Endometrial microvascular endothelial cells (primary cell): ENCODE results near the gene CDC42SE2. TPM values are rescaled to one million over a fixed set of nuclear protein-coding genes. Genes with fewer than 3 reads are reported as not detected.
"Not testable (repeated sequence)": the region's sequence is repeated elsewhere in the genome, so short reads cannot be mapped to it uniquely, and the experiment has no call there.

Source experiments
- in situ Hi-C: cut with HindIII; loops from 2 replicates; pipeline ENCODE4 v1.10.0; 2017; ENCODE audit warnings: low sequenced_read_pairs, low pct_unique_long_range_greater_than_20kb; ENCODE audit errors: inconsistent ontology term
- total RNA-seq: library from RNA; depleted of rRNA; stranded (reverse); fragments of >200 nt; gene quantifications from one replicate; pipeline ENCODE4 v1.2.3, GENCODE V29; 2015; ENCODE audit errors: inconsistent ontology term

Gene CDC42SE2
- total RNA-seq, 1 donor from 2014 or later, result 28.6 TPM

DNA sequence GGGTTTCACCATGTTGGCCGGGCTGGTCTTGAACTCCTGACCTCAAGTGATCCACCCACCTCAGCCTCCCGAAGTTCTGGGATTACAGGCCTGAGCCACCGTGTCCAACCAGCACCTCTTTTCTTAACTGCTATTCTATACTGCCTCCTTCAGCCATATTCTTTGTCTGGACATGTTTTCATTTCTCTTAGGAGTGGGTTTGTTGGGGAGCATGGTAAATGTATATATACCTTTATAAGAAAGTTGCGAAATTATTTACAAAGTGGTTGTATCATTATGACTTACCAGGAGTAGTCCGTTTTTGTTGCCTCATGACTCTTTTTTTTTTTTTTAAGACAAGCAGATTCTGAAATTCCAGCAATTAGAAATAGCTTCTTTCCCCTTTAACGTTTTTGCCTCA lies 38.7 kb downstream of the CDC42SE2 start:
- in situ Hi-C loops, result no loop called here

DNA sequence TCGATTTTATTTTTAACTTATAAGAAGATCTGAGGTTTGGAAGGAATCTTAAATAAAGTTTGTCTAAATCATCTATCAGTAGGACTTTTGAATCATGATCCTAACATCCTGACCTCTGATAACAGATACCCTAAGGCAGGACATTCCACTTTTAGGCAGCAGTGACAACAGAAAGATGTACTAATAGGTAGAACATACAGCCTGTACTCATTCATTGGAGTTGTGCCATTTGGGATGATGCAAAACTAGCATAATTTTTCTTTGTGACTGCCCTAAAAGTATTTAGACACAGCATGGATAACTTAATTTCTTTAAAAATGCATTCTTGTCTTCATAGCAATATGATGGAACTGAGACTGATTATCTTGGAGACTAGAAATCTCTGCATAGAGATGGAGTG lies 39.7 kb downstream of the CDC42SE2 start:
- in situ Hi-C loops, result no loop called here

DNA sequence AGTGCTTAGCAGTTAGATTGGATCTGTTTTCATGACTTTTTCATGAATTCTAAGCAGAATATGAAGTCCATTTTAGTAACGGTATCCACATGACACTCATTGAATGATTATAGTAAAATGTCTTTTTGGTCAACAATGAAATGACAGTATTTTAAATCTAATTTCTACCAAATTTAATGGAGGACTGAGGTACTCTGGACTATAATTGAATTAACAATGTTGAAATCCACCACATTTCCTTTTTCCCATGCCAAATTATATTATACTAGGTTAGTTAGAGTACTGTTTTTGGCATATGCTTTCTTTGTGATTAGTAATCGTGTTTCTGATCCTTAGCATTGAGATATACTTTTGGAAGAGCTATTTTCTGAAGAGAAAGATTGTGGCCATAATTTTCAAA lies 40.6 kb downstream of the CDC42SE2 start:
- in situ Hi-C loops, result no loop called here

DNA sequence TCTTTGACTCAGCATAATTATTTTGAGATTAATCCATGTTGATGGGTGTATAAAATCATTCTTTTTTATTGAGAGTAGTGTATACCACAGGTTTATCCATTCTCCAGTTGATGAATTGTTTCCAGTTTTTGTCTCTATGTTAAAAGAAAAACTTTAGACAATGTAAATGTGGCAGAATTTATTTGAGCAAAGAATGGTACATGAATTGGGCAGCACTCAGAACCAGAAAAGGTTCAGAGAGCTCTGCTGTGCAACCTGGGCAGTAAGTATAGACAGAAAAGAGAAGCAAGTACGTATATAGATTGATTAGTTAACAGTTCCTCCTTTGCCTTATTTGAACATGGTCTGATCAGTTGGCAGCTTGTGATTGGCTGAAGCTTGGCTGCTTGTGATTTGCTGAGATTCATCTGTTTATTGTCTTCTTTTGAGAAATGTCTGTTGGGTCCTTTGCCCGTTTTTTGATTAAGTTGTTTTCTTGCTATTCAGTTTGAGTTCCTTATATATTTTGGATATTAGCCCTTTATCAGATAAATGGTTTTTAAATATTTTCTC lies 41.4 kb downstream of the CDC42SE2 start:
- in situ Hi-C loops, result no loop called here

DNA sequence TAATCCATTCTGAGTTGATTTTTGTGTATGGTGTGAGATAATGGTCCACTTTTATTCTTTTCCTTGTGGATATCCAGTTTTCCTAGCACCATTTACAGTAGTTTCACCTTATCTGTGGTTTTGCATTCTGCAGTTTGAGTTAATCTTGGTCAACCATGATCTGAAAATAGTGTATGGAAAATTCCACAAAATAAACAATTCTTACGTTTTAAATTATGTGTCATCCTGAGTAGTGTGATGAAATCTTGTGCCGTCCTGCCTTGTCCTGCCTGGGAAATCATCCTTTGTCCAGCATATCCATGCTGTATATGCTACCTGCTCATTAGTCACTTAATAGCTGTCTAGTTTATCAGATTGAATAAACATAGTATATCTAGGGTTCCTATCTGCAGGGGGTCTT lies 42.1 kb downstream of the CDC42SE2 start:
- in situ Hi-C loops, result no loop called here

DNA sequence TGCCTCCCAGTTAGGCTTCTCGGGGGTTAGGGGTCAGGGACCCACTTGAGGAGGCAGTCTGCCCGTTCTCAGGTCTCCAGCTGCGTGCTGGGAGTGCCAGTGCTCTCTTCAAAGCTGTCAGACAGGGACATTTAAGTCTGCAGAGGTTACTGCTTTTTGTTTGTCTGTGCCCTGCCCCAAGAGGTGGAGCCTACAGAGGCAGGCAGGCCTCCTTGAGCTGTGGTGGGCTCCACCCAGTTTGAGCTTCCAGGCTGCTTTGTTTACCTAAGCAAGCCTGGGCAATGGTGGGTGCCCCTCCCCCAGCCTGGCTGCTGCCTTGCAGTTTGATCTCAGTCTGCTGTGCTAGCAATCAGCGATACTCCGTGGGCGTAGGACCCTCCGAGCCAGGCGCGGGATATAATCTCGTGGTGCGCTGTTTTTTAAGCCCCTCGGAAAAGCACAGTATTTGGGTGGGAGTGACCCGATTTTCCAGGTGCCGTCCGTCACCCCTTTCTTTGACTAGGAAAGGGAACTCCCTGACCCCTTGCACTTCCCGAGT lies 48.5 kb downstream of the CDC42SE2 start:
- in situ Hi-C loops, result not testable (repeated sequence)

DNA sequence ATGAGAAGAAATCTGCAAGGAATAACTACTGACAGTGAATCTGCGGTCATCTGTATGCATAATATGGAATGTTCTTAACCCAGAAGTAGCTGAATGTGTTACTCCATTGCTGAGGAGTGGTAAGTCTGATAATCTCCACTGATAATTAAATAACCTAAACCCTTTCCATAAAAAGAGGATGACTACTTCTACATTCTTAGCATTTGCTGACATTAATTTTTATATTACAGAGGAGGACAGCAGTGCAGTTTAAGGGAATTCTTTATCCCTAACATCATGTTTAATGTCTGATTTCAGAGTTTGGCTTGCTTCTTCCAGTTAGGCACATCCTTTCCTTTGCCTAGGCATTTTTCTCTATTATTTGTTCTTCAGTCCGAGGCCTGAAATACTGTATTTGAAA lies 52.2 kb downstream of the CDC42SE2 start:
- in situ Hi-C loops, result no loop called here

DNA sequence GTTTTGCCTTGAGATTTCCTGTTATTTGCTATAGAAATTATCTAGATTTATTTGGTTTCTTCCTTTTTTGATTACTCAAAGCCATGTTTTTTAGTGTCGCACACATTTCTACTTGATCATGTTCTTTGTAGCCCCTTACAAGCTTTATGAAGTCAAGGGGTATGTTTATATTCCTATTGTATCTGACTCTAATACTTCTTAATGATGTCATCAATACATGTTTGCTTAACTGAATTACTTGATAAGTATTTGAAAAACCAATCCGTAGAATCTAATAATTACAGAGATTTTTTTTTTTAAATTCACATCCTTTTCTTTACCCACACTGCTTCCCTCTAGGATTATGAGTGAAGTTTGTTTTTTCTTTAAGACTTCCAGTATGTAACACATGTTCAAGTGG lies 53.0 kb downstream of the CDC42SE2 start:
- in situ Hi-C loops, result no loop called here

DNA sequence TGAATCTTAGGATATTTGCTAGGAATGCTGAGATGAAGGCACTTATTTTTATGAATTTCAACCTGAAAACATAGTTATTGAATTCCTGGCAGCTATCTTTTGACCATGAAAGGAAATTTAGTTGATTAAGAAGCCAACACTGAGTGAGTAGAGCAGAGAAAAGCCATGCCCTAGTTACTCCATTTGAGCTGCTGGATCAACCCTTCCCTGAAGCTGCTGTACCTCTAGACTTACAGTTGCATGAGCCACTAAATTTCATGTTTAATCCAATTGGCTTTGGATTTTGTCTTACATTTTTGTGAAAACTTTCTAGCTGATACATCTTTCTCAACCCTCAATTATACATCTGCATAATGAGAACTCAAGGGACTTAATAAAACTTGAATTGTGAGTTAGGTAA lies 54.6 kb downstream of the CDC42SE2 start:
- in situ Hi-C loops, result no loop called here

DNA sequence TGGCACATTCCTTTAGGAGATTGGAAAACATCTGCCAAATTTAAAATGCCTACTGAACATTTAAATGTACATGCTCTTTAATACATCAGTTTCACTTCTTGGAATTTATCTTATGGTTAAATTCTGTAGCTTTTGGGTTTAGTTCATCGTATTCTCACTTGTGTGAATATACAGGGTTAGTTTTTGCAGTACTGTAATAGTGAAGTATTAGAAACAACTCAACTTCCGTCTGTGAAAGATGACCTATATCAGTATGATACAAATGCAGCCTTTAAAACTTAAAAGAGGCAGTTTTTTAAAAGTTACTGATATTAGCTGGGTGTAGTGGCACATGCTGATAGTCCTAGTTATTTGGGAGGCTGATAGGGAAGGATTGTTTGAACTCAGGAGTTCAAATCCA lies 57.2 kb downstream of the CDC42SE2 start:
- in situ Hi-C loops, result no loop called here

DNA sequence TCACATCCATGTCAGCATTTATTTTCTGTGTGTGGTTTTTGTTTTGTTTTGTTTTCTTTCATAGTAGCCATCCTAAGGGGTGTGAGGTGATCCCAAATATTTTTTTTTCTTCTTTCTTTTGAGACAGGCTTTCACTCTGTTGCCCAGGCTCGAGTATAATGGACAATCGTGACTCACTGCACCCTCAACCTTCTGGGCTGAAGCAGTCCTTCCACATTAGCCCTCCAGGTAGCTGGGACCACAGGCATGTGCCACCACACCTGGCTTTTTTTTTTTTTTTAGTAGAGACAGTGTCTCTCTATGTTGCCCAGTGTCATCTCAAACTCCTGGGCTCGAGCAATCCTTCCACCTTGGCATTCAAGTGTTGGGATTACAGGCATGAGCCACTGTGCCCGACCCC lies 59.1 kb downstream of the CDC42SE2 start:
- in situ Hi-C loops, result no loop called here

DNA sequence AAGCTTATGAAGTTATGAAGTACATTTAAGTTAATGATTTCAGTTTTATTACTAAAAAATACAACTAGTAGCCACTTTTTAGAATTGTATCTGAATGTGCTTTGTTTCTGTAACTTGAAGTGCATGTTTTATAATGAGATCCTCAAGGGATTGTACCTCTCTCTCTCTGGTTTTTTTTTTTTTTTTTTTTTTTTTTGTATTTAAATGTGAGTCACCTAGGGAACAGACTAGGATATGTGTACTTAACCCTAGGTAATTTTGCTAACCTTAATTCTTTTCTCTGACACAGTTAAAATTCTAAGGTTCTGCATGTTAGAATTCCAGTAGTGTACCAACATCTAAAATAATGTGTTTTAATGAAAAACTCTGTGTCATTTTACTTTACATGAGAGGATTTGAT lies 59.5 kb downstream of the CDC42SE2 start:
- in situ Hi-C loops, result no loop called here

DNA sequence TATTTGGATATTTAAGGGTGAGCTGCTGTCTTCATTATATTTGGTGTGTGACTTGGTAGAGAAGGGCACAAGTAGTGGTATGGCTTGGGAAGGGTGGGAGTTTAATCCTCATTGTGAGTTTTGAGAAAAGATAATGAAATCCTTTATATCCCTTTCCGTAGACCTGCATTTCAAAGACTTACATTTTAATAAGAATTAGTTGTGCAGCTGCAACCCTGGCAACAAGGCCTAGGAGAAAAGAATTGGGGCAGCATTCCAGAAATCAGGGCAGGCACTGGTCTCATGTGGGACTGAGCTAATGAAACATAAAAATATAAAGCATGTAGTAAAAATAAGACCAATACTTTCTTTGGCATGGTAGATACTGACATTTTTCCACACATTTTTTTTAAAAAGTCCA lies 60.5 kb downstream of the CDC42SE2 start:
- in situ Hi-C loops, result no loop called here

DNA sequence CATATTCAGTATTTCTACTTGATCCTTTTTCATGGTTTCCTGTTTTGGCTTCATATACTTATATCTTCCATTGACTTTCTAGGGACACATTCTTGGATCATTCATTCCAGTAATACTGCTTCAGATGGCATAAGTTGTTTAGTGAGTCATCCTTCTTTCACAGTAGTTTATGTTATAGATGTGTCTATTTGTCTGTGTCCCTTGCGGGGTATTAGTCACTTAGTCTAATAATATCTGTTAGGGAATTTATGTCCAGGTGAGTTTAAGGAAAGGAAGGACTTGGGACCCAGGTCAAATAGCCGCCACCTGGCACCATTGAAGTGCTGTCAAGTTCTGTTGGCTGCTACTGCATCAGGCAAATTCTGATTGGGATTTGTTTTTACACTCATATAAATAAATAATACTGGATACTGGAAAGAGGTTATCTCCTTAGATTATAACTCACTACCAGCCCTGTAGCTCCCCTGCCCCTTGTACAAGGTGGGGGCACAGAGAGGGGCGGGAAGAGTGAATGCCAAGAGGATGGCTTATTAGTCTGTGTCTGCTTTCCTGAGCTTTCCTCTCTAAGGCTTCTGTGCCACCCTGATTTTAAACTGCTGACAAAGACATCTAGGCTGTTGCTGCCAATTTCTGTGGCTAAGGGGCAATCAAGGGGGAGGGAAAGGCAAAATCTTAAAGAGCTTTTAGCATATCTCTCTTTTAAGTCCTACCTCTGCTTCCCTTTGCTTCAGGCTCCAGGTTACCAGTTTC lies 64.9 kb downstream of the CDC42SE2 start:
- in situ Hi-C loops, result no loop called here

DNA sequence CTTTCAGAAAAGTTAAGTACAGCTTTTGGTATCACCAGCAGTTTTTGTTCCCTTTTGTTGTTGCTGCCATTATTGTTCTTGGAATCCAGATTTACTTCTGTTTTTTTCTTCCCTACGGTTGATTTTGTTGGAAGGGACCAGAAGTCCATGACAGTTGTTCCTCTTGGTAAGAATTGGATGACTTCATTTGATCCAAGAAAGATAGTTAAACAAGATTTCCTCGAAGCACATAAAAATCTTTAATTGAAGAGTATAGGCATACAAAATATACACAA lies 65.4 kb downstream of the CDC42SE2 start:
- in situ Hi-C loops, result no loop called here

DNA sequence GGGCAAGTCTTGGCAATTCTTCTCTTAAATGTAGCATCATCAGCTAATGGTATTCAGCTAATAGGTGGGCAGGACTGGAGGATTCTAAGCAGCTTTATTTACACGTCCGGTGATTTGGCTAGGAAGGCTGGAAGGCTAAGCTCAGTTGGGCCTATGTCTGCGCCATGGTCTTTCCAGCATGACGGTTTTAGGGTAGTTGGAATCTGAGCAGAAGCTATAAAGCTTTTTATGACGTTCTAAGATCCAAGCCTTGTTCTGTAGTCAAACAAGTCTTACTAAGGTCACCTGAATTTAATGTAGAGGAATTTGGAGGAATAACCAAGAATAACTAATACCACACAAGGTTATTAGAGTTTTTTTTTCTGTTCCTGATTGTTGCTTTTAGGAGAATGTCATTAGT lies 66.2 kb downstream of the CDC42SE2 start:
- in situ Hi-C loops, result no loop called here

DNA sequence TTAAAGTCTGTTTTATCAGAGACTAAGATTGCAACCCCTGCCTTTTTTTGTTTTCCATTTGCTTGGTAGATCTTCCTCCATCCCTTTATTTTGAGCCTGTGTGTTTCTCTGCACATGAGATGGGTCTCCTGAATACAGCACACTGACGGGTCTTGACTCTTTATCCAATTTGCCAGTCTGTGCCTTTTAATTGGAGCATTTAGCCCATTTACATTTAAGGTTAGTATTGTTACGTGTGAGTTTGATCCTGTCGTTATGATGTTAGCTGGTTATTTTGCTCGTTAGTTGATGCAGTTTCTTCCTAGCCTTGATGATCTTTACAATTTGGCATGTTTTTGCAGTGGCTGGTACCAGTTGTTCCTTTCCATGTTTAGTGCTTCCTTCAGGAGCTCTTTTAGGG lies 71.9 kb downstream of the CDC42SE2 start:
- in situ Hi-C loops, result not testable (repeated sequence)

DNA sequence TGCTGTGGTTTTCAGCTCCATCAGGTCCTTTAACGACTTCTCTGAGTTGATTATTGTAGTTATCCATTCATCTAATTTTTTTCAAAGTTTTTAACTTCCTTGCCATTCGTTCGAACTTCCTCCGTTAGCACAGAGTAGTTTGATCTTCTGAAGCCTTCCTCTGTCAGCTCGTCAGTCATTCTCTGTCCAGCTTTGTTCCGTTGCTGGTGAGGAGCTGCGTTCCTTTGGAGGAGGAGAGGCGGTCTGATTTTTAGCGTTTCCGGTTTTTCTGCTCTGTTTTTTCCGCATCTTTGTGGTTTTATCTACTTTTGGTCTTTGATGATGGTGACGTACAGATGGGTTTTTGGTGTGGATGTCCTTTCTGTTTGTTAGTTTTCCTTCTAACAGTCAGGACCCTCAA lies 72.9 kb downstream of the CDC42SE2 start:
- in situ Hi-C loops, result not testable (repeated sequence)

DNA sequence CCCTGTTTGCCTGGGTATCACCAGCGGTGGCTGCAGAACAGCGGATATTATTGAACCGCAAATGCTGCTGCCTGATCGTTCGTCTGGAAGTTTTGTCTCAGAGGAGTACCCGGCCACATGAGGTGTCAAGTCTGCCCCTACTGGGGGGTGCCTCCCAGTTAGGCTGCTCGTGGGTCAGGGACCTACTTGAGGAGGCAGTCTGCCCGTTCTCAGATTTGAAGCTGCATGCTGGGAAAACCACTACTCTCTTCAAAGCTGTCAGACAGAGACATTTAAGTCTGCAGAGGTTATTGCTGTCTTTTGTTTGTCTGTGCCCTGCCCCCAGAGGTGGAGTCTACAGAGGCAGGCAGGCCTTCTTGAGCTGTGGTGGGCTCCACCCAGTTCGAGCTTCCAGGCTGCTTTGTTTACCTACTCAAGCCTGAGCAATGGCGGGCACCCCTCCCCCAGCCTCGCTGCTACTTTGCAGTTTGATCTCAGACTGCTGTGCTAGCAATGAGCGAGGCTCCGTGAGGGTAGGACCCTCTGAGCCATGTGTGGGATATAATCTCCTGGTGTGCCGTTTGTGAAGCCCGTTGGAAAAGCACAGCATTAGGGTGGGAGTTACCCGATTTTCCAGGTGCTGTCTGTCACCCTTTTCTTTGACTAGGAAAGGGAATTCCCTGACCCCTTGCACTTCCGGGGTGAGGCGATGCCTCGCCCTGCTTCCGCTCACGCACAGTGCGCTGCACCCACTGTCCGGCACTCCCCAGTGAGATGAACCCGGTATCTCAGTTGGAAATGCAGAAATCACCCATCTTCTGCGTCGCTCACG lies 73.6 kb downstream of the CDC42SE2 start:
- in situ Hi-C loops, result not testable (repeated sequence)

DNA sequence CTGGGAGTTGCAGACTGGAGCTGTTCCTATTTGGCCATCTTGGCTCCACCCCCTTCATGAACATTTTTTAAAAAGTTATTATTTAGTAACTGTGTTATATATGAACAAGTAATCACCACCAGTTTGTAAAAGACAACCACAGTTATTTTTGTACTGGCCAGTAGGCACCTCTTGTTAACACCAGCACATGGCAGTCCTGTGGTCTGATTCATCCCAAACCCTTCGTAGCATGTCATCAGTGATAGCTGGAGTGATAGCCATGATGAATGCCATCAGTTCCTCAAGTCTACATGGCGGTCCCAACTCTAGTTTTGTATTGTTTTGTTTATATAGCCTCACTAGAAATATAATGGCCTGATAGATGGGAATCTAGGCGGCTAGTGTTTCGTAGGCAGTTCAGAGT lies 74.2 kb downstream of the CDC42SE2 start:
- in situ Hi-C loops, result no loop called here
